K562 (cell line): Measurements from ENCODE around the gene FOXRED2. TPM values are rescaled to one million over a fixed set of nuclear protein-coding genes. Genes with fewer than 3 reads are reported as not detected.
A peak's percentile ranks its signal among the peaks of the same experiment; 100 is the strongest.

Source experiments
- CBFA2T2 ChIP-seq: fragments of 450-650 bp; conservative IDR thresholded peaks from 2 replicates; pipeline ENCODE4 v1.6.1; 2017; ENCODE audit warnings: mild to moderate bottlenecking
- CC2D1A ChIP-seq: fragments of 450-650 bp; IDR thresholded peaks from 2 replicates; pipeline ENCODE4 v1.6.1; 2017; ENCODE audit warnings: mild to moderate bottlenecking
- CHCHD3 ChIP-seq: fragments of 250-450 bp; sonication (Bioruptor Pico); IDR thresholded peaks from 2 replicates; pipeline ENCODE4 v2.1.2; 2022; ENCODE audit warnings: mild to moderate bottlenecking
- CHD2 ChIP-seq: IDR thresholded peaks from 2 replicates; pipeline ENCODE4 v1.6.1; 2011; ENCODE audit warnings: low read depth, low read length
- ELF1 ChIP-seq: fragments of 200-800 bp; sonication (Bioruptor generic); IDR thresholded peaks from 2 replicates; pipeline ENCODE4 v1.6.1; 2016; ENCODE audit warnings: missing genetic modification characterization, missing compliant biosample characterization
- HDAC6 ChIP-seq: IDR thresholded peaks from 2 replicates; pipeline ENCODE4 v1.6.1; 2012; ENCODE audit warnings: low read depth, mild to moderate bottlenecking, control low read depth, inconsistent platforms, low read length, moderate library complexity
- HDAC8 ChIP-seq: fragments of 450-650 bp; IDR thresholded peaks from 2 replicates; pipeline ENCODE4 v1.6.1; 2016; ENCODE audit warnings: mild to moderate bottlenecking, missing genetic modification characterization, moderate library complexity, missing compliant biosample characterization
- KLF16 ChIP-seq: IDR thresholded peaks from 2 replicates; pipeline ENCODE4 v1.6.1; 2016; ENCODE audit warnings: antibody characterized with exemption
- LARP7 ChIP-seq: fragments of 450-650 bp; IDR thresholded peaks from 2 replicates; pipeline ENCODE4 v1.6.1; 2016
- MAZ ChIP-seq, 2 experiments: fragments of 450-650 bp in 1 of 2; sonication (generic) in 1 of 2; formaldehyde crosslinking; IDR thresholded peaks in 1 of 2; conservative IDR thresholded peaks in 1 of 2; 2 replicates each; pipeline versions ENCODE4 v1.4.0 to v1.5.0; 2020; ENCODE audit warnings: mild to moderate bottlenecking in 1 of 2, missing genetic modification reagents in 1 of 2
- POLR2A ChIP-seq: fragments of 450-650 bp; conservative IDR thresholded peaks from 2 replicates; pipeline ENCODE4 v1.6.1; 2016
- POLR2AphosphoS5 ChIP-seq: IDR thresholded peaks from 2 replicates; pipeline ENCODE4 v1.6.1; 2011; ENCODE audit warnings: mild to moderate bottlenecking, low read depth, low read length, moderate library complexity; ENCODE audit not compliant: control insufficient read depth, insufficient read depth
- RAD21 ChIP-seq, 2 experiments: fragments of 250-450 bp in 1 of 2; fragments of 450-650 bp in 1 of 2; sonication (Bioruptor Pico) in 1 of 2; formaldehyde crosslinking in 1 of 2; IDR thresholded peaks in 1 of 2; conservative IDR thresholded peaks in 1 of 2; 2 replicates each; pipeline versions ENCODE4 v1.4.0 to v1.8.0; 2020 to 2022; ENCODE audit warnings: mild to moderate bottlenecking in 2 of 2, moderate library complexity in 1 of 2
- RB1 ChIP-seq: fragments of 450-650 bp; IDR thresholded peaks from 2 replicates; pipeline ENCODE4 v1.6.1; 2017; ENCODE audit warnings: low read depth, mild to moderate bottlenecking
- RBBP5 ChIP-seq: fragments of 200-600 bp; sonication (generic); IDR thresholded peaks from 2 replicates; pipeline ENCODE4 v1.6.1; 2012; ENCODE audit warnings: borderline replicate concordance, mild to moderate bottlenecking, low read length, control low read depth, inconsistent platforms; ENCODE audit not compliant: insufficient read depth, poor library complexity, severe bottlenecking
- RBM22 ChIP-seq: fragments of 200-400 bp; formaldehyde crosslinking; IDR thresholded peaks from 2 replicates; pipeline ENCODE4 v1.6.1; 2018; ENCODE audit warnings: low read length, low read depth; ENCODE audit not compliant: poor library complexity, severe bottlenecking
- STAG1 ChIP-seq: sonication (generic); formaldehyde crosslinking; IDR thresholded peaks from 2 replicates; pipeline ENCODE4 v1.5.0; 2020; ENCODE audit warnings: missing genetic modification reagents, borderline replicate concordance
- TBL1XR1 ChIP-seq, 2 experiments: IDR thresholded peaks; 2 replicates each; pipeline ENCODE4 v1.6.1; 2012; ENCODE audit warnings: improper control_type of control experiment in 2 of 2, low read length in 2 of 2, mild to moderate bottlenecking in 1 of 2
- TFAP4 ChIP-seq: sonication (generic); formaldehyde crosslinking; IDR thresholded peaks from 2 replicates; pipeline ENCODE4 v1.8.0; 2022; ENCODE audit warnings: missing genetic modification reagents, mild to moderate bottlenecking, moderate library complexity, borderline replicate concordance
- ZKSCAN1 ChIP-seq: fragments of 150-350 bp; IDR thresholded peaks from 2 replicates; pipeline ENCODE4 v1.6.1; 2016; ENCODE audit warnings: low read depth, low read length
- ZNF592 ChIP-seq: fragments of 450-650 bp; IDR thresholded peaks from 2 replicates; pipeline ENCODE4 v1.6.1; 2017; ENCODE audit warnings: antibody characterized with exemption, mild to moderate bottlenecking
- polyA plus RNA-seq, 8 experiments: library from polyadenylated mRNA; depleted of rRNA in 4 of 8; stranded (reverse) in 5 of 8; unstranded in 3 of 8; fragments of >200 nt; fragmentation: Nextera tagmentation in 2 of 8; fragmentation: Illumina TruSeq in 1 of 8; extraction: Ambion mirVana in 2 of 8; extraction: Trizol in 1 of 8; gene quantifications; 2 replicates each; pipeline versions ENCODE4 v1.2.1 to v1.2.3, GENCODE V29; 2011 to 2014; ENCODE audit warnings: inconsistent platforms in 1 of 8, missing spikeins in 1 of 8
- total RNA-seq, 7 experiments: library from RNA; depleted of rRNA in 6 of 7; stranded (reverse); fragments of >200 nt in 6 of 7; fragmentation: Illumina TruSeq in 2 of 7; extraction: Trizol in 2 of 7; gene quantifications; 2 replicates each; pipeline versions ENCODE4 v1.2.1 to v1.2.3, GENCODE V29; 2011 to 2021; ENCODE audit warnings: low replicate concordance in 1 of 7

The FOXRED2 gene
- total and polyA plus RNA-seq, 9 of the 15 experiments (the other 6 are each of a cell fraction or from before 2014, with no cell fraction given) = 2.8 to 48.4 (median 7.8) TPM

GRCh38 chr22:36470162-36470993 lies 36.5 kb downstream of the FOXRED2 start (continued):
- TF ChIP-seq ZNF592 (peak; percentile 34; the same call in 1 of the 2 replicates), HDAC8 (tag) (no peak), LARP7 (no peak), ELF1 (peak; percentile 63), CHD2 (no peak), CHCHD3 (CRISPR knock-in tag) (no peak), KLF16 (0 out of 2 replicates have a peak, but pooled peaks have one; percentile 17), TFAP4 (CRISPR knock-in tag) (peak; percentile 71; the same call in 1 of the 2 replicates), RAD21 (CRISPR knock-in tag; conservative IDR thresholded peaks at IDR 0.05 in 1 of 2, IDR thresholded peaks at IDR 0.05 in 1 of 2) (peak; percentile 84 to 90), HDAC6 (no peak), RBBP5 (no peak), ZKSCAN1 (0 out of 2 replicates have a peak, but pooled peaks have one; percentile 17), CC2D1A (peak; percentile 66), POLR2AphosphoS5 (no peak), STAG1 (CRISPR knock-in tag) (peak; percentile 77; the same call in 1 of the 2 replicates), MAZ (CRISPR knock-in tag; conservative IDR thresholded peaks at IDR 0.05 in 1 of 2, IDR thresholded peaks at IDR 0.05 in 1 of 2) (0 out of 4 replicates have a peak, but pooled peaks have one; percentile 20 to 31), CBFA2T2 (no peak), RBM22 (no peak), RB1 (peak; percentile 71), POLR2A (0 out of 2 replicates have a peak, but pooled peaks have one; percentile 29), TBL1XR1 (IDR thresholded peaks at IDR 0.05; ENCODE audit: low read length in 2 of 2) (no peak)
